OCI-LY3 (cell line): ENCODE data around the gene KRT38.

Experiments used
- H2AFZ ChIP-seq: fragments of 200-600, 300-600 bp; shearing (Covaris generic); 2 replicates; pipeline ENCODE4 v1.6.0; 2014; ENCODE audit warnings: antibody characterized with exemption, low read depth, low read length
- H3K27ac ChIP-seq: fragments of 200-600, 300-600 bp; sonication (generic); 2 replicates; pipeline ENCODE4 v1.5.1; 2014; ENCODE audit warnings: mild to moderate bottlenecking, low read length, moderate library complexity, mixed read lengths
- H3K27me3 ChIP-seq: fragments of 200-600, 300-600 bp; sonication (generic); 2 replicates; pipeline ENCODE4 v1.6.1; 2014; ENCODE audit warnings: low read depth, low read length, mixed read lengths
- H3K36me3 ChIP-seq: fragments of 200-600, 300-600 bp; sonication (generic); replicated peaks from 2 replicates; pipeline ENCODE3; 2014; ENCODE audit warnings: low read depth, low read length, mixed read lengths
- H3K4me1 ChIP-seq: fragments of 300-600, 200-600 bp; sonication (generic); 2 replicates; pipeline ENCODE4 v1.6.1; 2014; ENCODE audit warnings: low read length, mixed read lengths
- H3K4me2 ChIP-seq: fragments of 200-600, 300-600 bp; sonication (generic); 2 replicates; pipeline ENCODE4 v1.6.1; 2014; ENCODE audit warnings: low read length, mixed read lengths
- H3K4me3 ChIP-seq: fragments of 300-600, 200-600 bp; sonication (generic); 2 replicates; pipeline ENCODE4 v1.5.1; 2014; ENCODE audit warnings: antibody characterized with exemption, mild to moderate bottlenecking, low read length, moderate library complexity
- H3K79me2 ChIP-seq: fragments of 300-600, 200-600 bp; shearing (Covaris generic); 2 replicates; pipeline ENCODE4 v1.6.1; 2014; ENCODE audit warnings: mild to moderate bottlenecking, low read length, mixed read lengths
- H3K9ac ChIP-seq: fragments of 300-600, 200-600 bp; shearing (Covaris generic); 2 replicates; pipeline ENCODE4 v1.6.0; 2014; ENCODE audit warnings: mild to moderate bottlenecking, low read length, moderate library complexity
- H3K9me3 ChIP-seq: fragments of 200-600, 300-600 bp; shearing (Covaris generic); 2 replicates; pipeline ENCODE4 v1.6.1; 2014; ENCODE audit warnings: low read length, mixed read lengths; ENCODE audit not compliant: insufficient read depth
- H4K20me1 ChIP-seq: fragments of 200-600, 300-600 bp; sonication (generic); 2 replicates; pipeline ENCODE4 v1.6.1; 2016; ENCODE audit warnings: low read length, mixed read lengths; ENCODE audit not compliant: insufficient read depth
- EZH2phosphoT487 ChIP-seq: fragments of 200-600 bp; shearing (Covaris generic); IDR thresholded peaks from 2 replicates; pipeline ENCODE4 v1.6.1; 2018; ENCODE audit warnings: antibody characterized with exemption, mixed run types, low read depth
- TF ChIP-seq, protein P1 (sequence below): fragments of 200-600, 300-600 bp; sonication (generic); IDR thresholded peaks from 2 replicates; pipeline ENCODE4 v1.5.1; 2014; ENCODE audit warnings: antibody characterized with exemption, low read length, low read depth

The KRT38 gene

GRCh38 chr17:41421116-41421515, 19.7 kb downstream of the KRT38 start:
- TF ChIP-seq EZH2phosphoT487, result no peak
- TF ChIP-seq, protein P1, sequence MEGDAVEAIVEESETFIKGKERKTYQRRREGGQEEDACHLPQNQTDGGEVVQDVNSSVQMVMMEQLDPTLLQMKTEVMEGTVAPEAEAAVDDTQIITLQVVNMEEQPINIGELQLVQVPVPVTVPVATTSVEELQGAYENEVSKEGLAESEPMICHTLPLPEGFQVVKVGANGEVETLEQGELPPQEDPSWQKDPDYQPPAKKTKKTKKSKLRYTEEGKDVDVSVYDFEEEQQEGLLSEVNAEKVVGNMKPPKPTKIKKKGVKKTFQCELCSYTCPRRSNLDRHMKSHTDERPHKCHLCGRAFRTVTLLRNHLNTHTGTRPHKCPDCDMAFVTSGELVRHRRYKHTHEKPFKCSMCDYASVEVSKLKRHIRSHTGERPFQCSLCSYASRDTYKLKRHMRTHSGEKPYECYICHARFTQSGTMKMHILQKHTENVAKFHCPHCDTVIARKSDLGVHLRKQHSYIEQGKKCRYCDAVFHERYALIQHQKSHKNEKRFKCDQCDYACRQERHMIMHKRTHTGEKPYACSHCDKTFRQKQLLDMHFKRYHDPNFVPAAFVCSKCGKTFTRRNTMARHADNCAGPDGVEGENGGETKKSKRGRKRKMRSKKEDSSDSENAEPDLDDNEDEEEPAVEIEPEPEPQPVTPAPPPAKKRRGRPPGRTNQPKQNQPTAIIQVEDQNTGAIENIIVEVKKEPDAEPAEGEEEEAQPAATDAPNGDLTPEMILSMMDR, result no peak
- Histone ChIP-seq H2AFZ (no peak overlapping the region), H3K9me3 (no peaks in the 10 kb centered on the region), H3K9ac (no peak overlapping the region), H3K36me3 (no peaks in the 10 kb centered on the region), H3K4me1 (no peaks in the 10 kb centered on the region), H3K27me3 (no peaks in the 10 kb centered on the region), H3K4me3 (no peak overlapping the region), H3K27ac (no peak overlapping the region), H3K79me2 (no peaks in the 10 kb centered on the region), H3K4me2 (no peak overlapping the region), H4K20me1 (no peaks in the 10 kb centered on the region)

DNA sequence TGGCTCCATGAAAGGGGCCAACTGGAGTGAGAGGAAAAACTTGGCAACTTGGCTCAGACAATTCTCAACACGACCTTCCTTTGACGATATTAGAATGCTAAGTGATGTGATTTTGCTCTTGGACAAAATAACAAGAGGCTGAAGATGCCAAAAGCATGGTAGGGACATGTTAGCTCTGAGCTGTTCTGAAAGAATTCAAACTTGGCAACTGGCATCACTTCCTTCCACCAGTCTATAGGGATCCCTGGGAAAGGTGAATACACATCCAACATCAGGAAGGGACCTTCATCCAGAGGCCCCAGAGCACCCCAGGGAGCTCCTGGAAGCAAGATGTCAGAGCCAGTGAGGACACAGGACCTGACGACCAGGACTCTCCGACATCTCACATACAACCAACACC, 20.6 kb downstream of the KRT38 start:
- no peak overlapping the region for H3K4me3 ChIP-seq
- no peak overlapping the region for H3K27ac ChIP-seq
- H3K27me3 ChIP-seq, result no peaks in the 10 kb centered on the region
- H3K4me2 ChIP-seq, result no peak overlapping the region
- no peaks in the 10 kb centered on the region for H4K20me1 ChIP-seq
- TF ChIP-seq, protein P1, result no peak
- no peak for TF ChIP-seq EZH2phosphoT487
- no peaks in the 10 kb centered on the region for H3K36me3 ChIP-seq
- H3K79me2 ChIP-seq, result no peaks in the 10 kb centered on the region
- no peaks in the 10 kb centered on the region for H3K9me3 ChIP-seq
- H3K9ac ChIP-seq, result no peak overlapping the region
- no peaks in the 10 kb centered on the region for H3K4me1 ChIP-seq
- no peak overlapping the region for H2AFZ ChIP-seq

- Histone ChIP-seq H3K79me2 (no peaks in the 10 kb centered on the region), H2AFZ (no peak overlapping the region), H3K9me3 (no peaks in the 10 kb centered on the region), H3K4me3 (no peak overlapping the region), H3K27ac (no peak overlapping the region), H3K27me3 (no peaks in the 10 kb centered on the region), H3K9ac (no peak overlapping the region), H3K4me1 (no peaks in the 10 kb centered on the region), H4K20me1 (no peaks in the 10 kb centered on the region), H3K36me3 (no peaks in the 10 kb centered on the region), H3K4me2 (no peak overlapping the region)
- no peak for TF ChIP-seq EZH2phosphoT487
- TF ChIP-seq, protein P1, result no peak
Observed at GRCh38 chr17:41419716-41420115, 21.1 kb downstream of the KRT38 start.

DNA sequence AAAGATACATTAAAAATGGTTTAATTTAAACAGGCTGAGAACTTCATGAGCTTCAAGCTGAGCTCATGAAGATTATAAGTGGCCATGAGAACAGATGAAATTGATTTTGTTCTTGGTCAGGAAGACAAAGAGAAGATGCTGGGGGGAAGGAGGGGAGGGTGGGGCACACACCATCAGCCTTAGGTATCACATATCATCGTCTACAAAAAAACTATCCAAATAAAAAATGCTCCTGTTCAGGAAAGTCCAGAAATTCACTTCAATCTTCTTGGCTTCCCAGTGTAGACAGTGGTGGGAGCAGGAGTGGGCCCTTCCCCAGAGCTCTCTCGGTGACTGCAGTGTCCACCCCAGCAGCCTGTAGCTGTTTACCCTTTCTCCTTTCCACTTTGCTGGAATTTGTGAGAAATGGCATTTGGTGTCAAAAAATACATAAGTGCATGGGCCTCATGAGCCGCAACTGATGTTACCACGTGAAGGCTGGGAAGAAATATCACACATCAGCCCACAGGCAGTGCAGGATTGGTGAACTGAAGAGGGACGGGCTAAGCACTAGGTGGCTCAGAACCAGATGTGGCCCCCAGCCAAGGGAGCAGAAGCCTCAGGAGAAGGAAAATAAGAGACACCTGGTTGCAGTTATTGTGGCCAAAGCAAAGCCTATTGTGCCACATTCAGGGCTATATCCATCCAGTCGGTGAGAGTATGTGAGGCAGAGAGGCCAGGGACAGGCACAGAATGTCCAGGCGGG, 22.5 kb downstream of the KRT38 start:
- TF ChIP-seq EZH2phosphoT487, result no peak
- TF ChIP-seq, protein P1, result no peak
- H3K4me2 ChIP-seq, result no peak overlapping the region
- H3K36me3 ChIP-seq, result no peaks in the 10 kb centered on the region
- no peaks in the 10 kb centered on the region for H3K9me3 ChIP-seq
- H3K27me3 ChIP-seq, result peaks cover 12% of the 10 kb centered on the region
- H3K27ac ChIP-seq, result no peak overlapping the region
- no peak overlapping the region for H3K9ac ChIP-seq
- H3K4me1 ChIP-seq, result no peaks in the 10 kb centered on the region
- H3K79me2 ChIP-seq, result no peaks in the 10 kb centered on the region
- H2AFZ ChIP-seq, result no peak overlapping the region
- no peak overlapping the region for H3K4me3 ChIP-seq
- no peaks in the 10 kb centered on the region for H4K20me1 ChIP-seq
